ENCODE measurements around the gene CRYGN. TPM values are rescaled to one million over a fixed set of nuclear protein-coding genes. Genes with fewer than 3 reads are reported as not detected.

CRYGN gene, protein sequence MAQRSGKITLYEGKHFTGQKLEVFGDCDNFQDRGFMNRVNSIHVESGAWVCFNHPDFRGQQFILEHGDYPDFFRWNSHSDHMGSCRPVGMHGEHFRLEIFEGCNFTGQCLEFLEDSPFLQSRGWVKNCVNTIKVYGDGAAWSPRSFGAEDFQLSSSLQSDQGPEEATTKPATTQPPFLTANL
- under 1 TPM in 1 of 2 donors, not detected in 1; 0.90 TPM for total RNA-seq

DNA sequence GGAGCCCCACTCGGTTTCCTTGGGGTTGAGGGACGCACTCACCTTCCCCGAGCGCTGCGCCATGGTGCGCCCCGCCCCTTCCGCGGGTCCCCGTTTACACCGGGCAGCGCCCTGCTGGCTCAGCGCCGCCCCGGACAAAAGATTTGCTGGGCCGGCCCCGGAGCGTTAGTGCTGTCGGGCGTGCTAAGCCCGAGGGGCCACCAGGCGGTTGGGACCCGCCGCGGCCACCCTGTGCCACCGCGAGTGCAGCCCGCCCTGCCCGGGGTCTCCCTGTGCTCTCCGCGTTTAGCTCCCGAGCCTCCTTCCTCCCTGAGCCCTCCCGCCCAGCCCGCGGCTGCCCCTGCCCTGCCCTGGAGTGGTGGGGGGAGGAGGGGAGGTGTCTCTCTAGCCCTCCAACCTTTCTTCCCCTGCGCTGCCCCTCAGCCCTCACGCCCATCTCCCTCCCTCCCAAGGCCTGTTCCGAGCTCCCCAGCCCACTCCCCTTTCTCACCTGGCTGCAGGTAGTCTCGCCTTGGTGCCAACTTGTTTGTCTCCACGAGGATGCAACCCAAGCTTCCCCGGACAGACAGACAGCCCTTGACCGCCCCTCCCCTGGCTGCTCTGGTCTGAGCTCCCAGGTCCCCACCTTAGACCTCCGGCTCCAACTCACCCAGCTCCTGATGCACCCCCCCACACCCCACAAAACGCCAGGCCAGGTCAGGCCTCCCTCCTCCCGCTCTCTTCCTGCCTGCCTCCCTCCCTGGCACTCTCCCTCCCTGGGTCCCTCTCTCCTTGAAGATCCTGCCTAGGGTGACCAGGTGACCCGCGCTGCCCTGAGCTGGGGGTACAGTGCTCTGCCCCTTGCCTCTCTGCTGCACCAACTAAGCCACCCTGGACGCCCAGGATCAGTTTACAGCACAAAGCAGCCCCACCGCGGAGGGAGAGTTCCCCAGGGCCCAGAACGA lies at the start of gene CRYGN:
Gene CRYGN, minus strand, starts transcription at position 287 of the 944 bp plus-strand sequence. Its CDS starts 224 bp downstream, at position 63.
- peak within 1 kb of the TSS in 1 of 2 donors; percentile 34 for H3K4me3 ChIP-seq
- H3K4me1 ChIP-seq, result peaks cover 0 to 23% of the 10 kb centered on the region in 2 donors
- H3K36me3 ChIP-seq, result no peaks in the 10 kb centered on the region
- TF ChIP-seq, protein P1, sequence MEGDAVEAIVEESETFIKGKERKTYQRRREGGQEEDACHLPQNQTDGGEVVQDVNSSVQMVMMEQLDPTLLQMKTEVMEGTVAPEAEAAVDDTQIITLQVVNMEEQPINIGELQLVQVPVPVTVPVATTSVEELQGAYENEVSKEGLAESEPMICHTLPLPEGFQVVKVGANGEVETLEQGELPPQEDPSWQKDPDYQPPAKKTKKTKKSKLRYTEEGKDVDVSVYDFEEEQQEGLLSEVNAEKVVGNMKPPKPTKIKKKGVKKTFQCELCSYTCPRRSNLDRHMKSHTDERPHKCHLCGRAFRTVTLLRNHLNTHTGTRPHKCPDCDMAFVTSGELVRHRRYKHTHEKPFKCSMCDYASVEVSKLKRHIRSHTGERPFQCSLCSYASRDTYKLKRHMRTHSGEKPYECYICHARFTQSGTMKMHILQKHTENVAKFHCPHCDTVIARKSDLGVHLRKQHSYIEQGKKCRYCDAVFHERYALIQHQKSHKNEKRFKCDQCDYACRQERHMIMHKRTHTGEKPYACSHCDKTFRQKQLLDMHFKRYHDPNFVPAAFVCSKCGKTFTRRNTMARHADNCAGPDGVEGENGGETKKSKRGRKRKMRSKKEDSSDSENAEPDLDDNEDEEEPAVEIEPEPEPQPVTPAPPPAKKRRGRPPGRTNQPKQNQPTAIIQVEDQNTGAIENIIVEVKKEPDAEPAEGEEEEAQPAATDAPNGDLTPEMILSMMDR (IDR thresholded peaks at IDR 0.05), result no peak
- no peak within 1 kb of the TSS for H3K27ac ChIP-seq
- DNase-seq (ENCODE audit: low spot score), result no peak
- H3K9me3 ChIP-seq, result no peaks in the 10 kb centered on the region
- H3K27me3 ChIP-seq, result no peaks in the 10 kb centered on the region

DNA sequence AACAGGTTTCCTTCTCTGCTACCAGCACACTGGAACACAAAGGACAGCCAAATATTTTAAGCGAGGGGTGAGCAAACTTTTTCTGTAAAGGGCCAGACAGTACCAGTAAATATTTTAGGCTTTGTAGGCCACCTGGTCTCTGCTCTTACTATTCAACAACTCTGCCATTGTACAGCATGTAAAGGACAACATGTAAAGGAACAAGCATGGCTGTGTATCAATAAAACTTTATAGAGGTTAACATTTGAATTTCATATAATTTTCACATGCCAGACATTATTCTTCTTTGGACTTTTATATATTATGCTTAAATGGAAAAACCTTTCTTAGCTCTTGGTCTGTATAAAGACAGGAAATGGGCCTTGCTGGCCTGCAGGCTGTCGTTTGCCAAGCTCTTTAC lies 49.6 kb upstream of the CRYGN start:
- peaks cover 0 to 45% of the 10 kb centered on the region in 2 donors for H3K4me1 ChIP-seq
- H3K36me3 ChIP-seq, result peaks cover 62% of the 10 kb centered on the region
- no peak overlapping the region for H3K4me3 ChIP-seq
- no peaks in the 10 kb centered on the region for H3K27me3 ChIP-seq
- no peak overlapping the region for H3K27ac ChIP-seq
- no peak for DNase-seq (ENCODE audit: low spot score)
- H3K9me3 ChIP-seq, result no peaks in the 10 kb centered on the region
- TF ChIP-seq, protein P1 (IDR thresholded peaks at IDR 0.05), result no peak

DNA sequence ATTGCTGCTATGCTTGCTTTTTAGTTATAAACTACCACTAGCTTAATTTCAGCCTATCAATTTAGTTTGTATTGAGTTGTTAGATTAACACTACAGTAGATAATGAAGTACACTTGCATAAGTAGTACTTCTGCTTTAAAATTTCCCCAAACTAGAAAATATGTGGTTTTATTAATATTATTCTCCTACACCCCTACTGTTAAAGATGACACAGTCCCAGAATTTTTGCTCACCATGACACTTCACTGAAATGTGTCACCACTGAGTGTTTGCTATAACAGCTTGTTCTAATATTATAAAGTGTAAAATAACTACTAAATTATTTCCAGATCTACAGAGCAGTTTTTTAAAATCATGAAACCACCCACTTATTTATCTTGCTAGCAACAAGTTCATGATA lies 48.2 kb upstream of the CRYGN start:
- TF ChIP-seq, protein P1 (IDR thresholded peaks at IDR 0.05), result no peak
- H3K27ac ChIP-seq, result no peak overlapping the region
- H3K4me3 ChIP-seq, result no peak overlapping the region
- no peaks in the 10 kb centered on the region for H3K9me3 ChIP-seq
- H3K27me3 ChIP-seq, result no peaks in the 10 kb centered on the region
- peaks cover 0 to 38% of the 10 kb centered on the region in 2 donors for H3K4me1 ChIP-seq
- H3K36me3 ChIP-seq, result peaks cover 76% of the 10 kb centered on the region
- no peak for DNase-seq (ENCODE audit: low spot score)

DNA sequence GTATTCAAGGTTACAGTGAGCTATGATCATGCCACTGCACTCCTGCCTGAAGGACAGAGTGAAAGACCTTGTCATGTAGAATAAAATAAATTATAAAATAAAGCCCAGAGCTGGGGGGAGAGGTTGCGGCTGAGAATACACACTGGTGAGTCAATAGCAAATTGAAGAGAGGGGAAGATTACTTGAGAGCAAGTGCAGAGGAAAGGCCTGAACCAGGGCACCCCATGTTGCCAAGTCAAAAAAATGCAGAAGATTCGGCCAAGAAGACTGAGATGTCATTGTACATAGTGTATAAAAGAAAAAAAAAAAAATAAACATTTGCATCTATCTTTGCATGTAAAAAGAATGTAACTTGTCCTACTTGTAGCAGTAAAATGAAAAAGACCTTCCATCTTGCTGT lies 47.3 kb upstream of the CRYGN start:
- no peaks in the 10 kb centered on the region for H3K9me3 ChIP-seq
- H3K4me1 ChIP-seq, result peaks cover 0 to 40% of the 10 kb centered on the region in 2 donors
- TF ChIP-seq, protein P1 (IDR thresholded peaks at IDR 0.05), result no peak
- H3K27ac ChIP-seq, result no peak overlapping the region
- H3K27me3 ChIP-seq, result no peaks in the 10 kb centered on the region
- H3K4me3 ChIP-seq, result no peak overlapping the region
- peaks cover 84% of the 10 kb centered on the region for H3K36me3 ChIP-seq
- DNase-seq (ENCODE audit: low spot score), result no peak

DNA sequence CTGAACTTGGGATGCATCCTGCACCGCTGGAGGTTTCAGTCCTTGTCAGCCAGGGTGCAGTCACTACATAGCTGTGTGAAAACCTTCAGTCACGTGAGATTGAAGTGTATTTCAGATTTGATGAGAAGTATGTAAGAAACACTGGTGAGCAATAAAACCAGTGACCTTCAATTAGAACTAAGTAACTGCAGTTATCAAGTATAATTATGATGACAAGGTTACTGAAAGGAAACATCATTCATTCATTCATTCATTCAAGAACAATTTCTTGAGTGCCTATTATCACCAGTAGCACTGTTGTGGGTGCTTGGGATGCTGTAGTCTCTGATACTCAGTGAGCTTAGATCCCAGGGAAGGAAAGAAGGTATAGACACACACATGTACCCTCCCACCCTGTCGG lies 46.1 kb upstream of the CRYGN start:
- no peak overlapping the region for H3K27ac ChIP-seq
- no peak for DNase-seq (ENCODE audit: low spot score)
- no peaks in the 10 kb centered on the region for H3K27me3 ChIP-seq
- H3K4me3 ChIP-seq, result no peak overlapping the region
- H3K9me3 ChIP-seq, result no peaks in the 10 kb centered on the region
- H3K4me1 ChIP-seq, result peaks cover 0 to 50% of the 10 kb centered on the region in 2 donors
- peaks cover 95% of the 10 kb centered on the region for H3K36me3 ChIP-seq
- TF ChIP-seq, protein P1 (IDR thresholded peaks at IDR 0.05), result no peak

Data from right atrium auricular region (tissue), 2 donors.